Heart left ventricle (tissue), 16 donors: ENCODE data around the gene SCYGR3. TPM values are rescaled to one million over a fixed set of nuclear protein-coding genes. Genes with fewer than 3 reads are reported as not detected.

Experiments
- ATAC-seq, 4 donors: fragments of 200-7000 bp; cut with Tn5 transposase; one replicate each; pipeline ENCODE4 v1.9.1; 2020 to 2022; ENCODE audit warnings: moderate library complexity in 4 of 4, mild to moderate bottlenecking in 3 of 4, moderate number of reproducible peaks in 1 of 4
- DNase-seq, 5 donors: peaks; one replicate each; pipeline ENCODE4 v3.0.0-alpha.2; 2020
- H3K27ac ChIP-seq, 12 donors: fragments of 200-600 bp; sonication (generic) in 4 of 12; one replicate each; pipeline versions ENCODE4 v1.5.0 to v1.8.0; 2016 to 2022; ENCODE audit warnings: mild to moderate bottlenecking in 2 of 12
- H3K27me3 ChIP-seq, 9 donors: fragments of 200-600 bp; sonication (generic) in 2 of 9; one replicate each; pipeline versions ENCODE4 v1.5.1 to v1.8.0; 2016 to 2022; ENCODE audit warnings: mild to moderate bottlenecking in 3 of 9
- H3K36me3 ChIP-seq, 9 donors: fragments of 200-600 bp; sonication (generic) in 2 of 9; one replicate each; pipeline versions ENCODE4 v1.5.0 to v1.8.0; 2018 to 2022; ENCODE audit warnings: mild to moderate bottlenecking in 2 of 9
- H3K4me1 ChIP-seq, 12 donors: fragments of 200-600 bp; sonication (generic) in 4 of 12; one replicate each; pipeline versions ENCODE4 v1.5.0 to v1.8.0; 2016 to 2022; ENCODE audit warnings: mild to moderate bottlenecking in 3 of 12
- H3K4me3 ChIP-seq, 12 donors: fragments of 200-600 bp; sonication (generic) in 4 of 12; one replicate each; pipeline versions ENCODE4 v1.5.0 to v1.8.0; 2017 to 2022; ENCODE audit warnings: mild to moderate bottlenecking in 9 of 12, moderate library complexity in 4 of 12
- H3K9me3 ChIP-seq, 12 donors: fragments of 200-600 bp; sonication (generic) in 4 of 12; one replicate each; pipeline versions ENCODE4 v1.5.0 to v1.8.0; 2016 to 2022; ENCODE audit warnings: mild to moderate bottlenecking in 1 of 12
- POLR2A ChIP-seq, 2 donors: fragments of 450-650 bp; IDR thresholded peaks; one replicate each; pipeline ENCODE4 v1.6.1; 2017; ENCODE audit warnings: antibody characterized with exemption in 2 of 2, mild to moderate bottlenecking in 2 of 2, moderate library complexity in 2 of 2
- WGBS, 4 donors: extraction: QIAGEN DNeasy Blood & Tissue Kit in 2 of 4; methylation state at CpG; one replicate each; pipeline versions ENCODE4 v1.1.5 to v1.1.7; 2013 to 2018; 5-methylcytosine and 5-hydroxymethylcytosine counted together
- intact Hi-C, 10 donors: fragments of 100-400 bp; cut with DNase I; formaldehyde crosslinking; loops; one replicate each; pipeline versions ENCODE4 v1.11.1 to v1.14.2; 2022
- polyA plus RNA-seq, 2 donors: library from polyadenylated mRNA; stranded (reverse); fragments of 200-250 nt; gene quantifications; one replicate each; pipeline ENCODE4 v1.2.3, GENCODE V29; 2013
- total RNA-seq, 9 donors: library from RNA; depleted of rRNA in 2 of 9; stranded (reverse); fragments of >200 nt in 2 of 9; fragmentation: NEBNext Ultra II Directional in 3 of 9; extraction: Animal tissue kit (Norgen Biotek cat#: 25700) in 3 of 9; gene quantifications; one replicate each; pipeline versions ENCODE4 v1.1.0 to v1.2.4, GENCODE V29; 2016 to 2023
- TF ChIP-seq, protein P1 (sequence below), 12 donors: fragments of 200-600 bp; sonication (generic) in 4 of 12; IDR thresholded peaks; one replicate each; pipeline versions ENCODE4 v1.5.0 to v1.8.0; 2018 to 2022; ENCODE audit warnings: antibody characterized with exemption in 12 of 12, mild to moderate bottlenecking in 5 of 12
- donor health status: ischemic (EF 13 %, LVEDD 7.1; RV severe dilation, severe dysfunction).
- donor health status: healthy with polysubstance abuse.
- donor health status: DM: no; HTN: yes; CAD: no.
- donor health status: DM: no; HTN: no; CAD: no.
- donor health status: ischemic (EF 25% LVEDD 6.9; RV normal size, moderate dysfunction).
- donor health status: ischemic (EF 25% LVEDD 5.7; RV mildly dilated, moderate dysfunction).
- donor health status: healthy.
- donor health status: DM: yes; HTN: yes; CAD: no.
- donor health status: ischemic (EF 35%, LVEDD 5.7; RV mildly dilated, moderate dysfunction).
- donor health status: nonischemic (EF 11% LVEDD 7.7; RV severe dilation, severe dysfunction).
- donor health status: DM: yes; HTN: yes; CAD: no.
- donor health status: PGD.
- donor health status: ischemic (EF 29% LVEDD 5.4; RV normal size, mild dysfunction).
- donor health status: nonischemic (EF 23%, LVEDD 6.1; RV moderate dilation, normal function).

SCYGR3 gene
- total and polyA plus RNA-seq, 11 donors: not detected

DNA sequence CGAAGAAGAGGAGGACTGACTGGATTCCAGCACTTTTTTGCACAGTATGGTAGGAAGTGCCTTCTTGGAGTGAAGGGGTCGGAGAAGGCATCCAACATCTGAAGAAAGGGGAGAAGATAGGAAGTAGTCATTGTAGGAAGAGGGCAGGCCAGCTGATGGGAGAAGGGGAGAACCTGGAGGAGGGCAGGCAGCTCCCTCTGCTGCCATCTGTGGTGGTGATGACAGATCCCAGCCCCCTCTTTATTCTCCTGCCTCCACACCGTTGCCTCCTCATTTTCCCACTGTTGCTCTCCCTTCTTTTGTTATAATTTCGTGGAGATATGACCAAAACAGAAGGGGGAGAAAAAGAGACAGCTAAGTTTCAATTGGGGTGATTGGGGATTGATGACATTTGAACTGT is 18.8 kb downstream of the SCYGR3 start:
- H3K4me1 ChIP-seq: no peaks in the 10 kb centered on the region
- WGBS, 4 donors: 39 to 62% (median 56%) methylated on average over 3 to 4 of the region's 4 CpGs
- no peaks in the 10 kb centered on the region for H3K9me3 ChIP-seq
- no peak overlapping the region for H3K4me3 ChIP-seq
- intact Hi-C loops: no loop called here
- ATAC-seq: no peak
- no peak overlapping the region for H3K27ac ChIP-seq
- TF ChIP-seq, protein P1, sequence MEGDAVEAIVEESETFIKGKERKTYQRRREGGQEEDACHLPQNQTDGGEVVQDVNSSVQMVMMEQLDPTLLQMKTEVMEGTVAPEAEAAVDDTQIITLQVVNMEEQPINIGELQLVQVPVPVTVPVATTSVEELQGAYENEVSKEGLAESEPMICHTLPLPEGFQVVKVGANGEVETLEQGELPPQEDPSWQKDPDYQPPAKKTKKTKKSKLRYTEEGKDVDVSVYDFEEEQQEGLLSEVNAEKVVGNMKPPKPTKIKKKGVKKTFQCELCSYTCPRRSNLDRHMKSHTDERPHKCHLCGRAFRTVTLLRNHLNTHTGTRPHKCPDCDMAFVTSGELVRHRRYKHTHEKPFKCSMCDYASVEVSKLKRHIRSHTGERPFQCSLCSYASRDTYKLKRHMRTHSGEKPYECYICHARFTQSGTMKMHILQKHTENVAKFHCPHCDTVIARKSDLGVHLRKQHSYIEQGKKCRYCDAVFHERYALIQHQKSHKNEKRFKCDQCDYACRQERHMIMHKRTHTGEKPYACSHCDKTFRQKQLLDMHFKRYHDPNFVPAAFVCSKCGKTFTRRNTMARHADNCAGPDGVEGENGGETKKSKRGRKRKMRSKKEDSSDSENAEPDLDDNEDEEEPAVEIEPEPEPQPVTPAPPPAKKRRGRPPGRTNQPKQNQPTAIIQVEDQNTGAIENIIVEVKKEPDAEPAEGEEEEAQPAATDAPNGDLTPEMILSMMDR (IDR thresholded peaks at IDR 0.05): no peak
- no peak for TF ChIP-seq POLR2A (IDR thresholded peaks at IDR 0.05)
- H3K27me3 ChIP-seq: peaks cover 0 to 12% (median 0%) of the 10 kb centered on the region in 9 donors
- no peaks in the 10 kb centered on the region for H3K36me3 ChIP-seq
- no peak for DNase-seq

DNA sequence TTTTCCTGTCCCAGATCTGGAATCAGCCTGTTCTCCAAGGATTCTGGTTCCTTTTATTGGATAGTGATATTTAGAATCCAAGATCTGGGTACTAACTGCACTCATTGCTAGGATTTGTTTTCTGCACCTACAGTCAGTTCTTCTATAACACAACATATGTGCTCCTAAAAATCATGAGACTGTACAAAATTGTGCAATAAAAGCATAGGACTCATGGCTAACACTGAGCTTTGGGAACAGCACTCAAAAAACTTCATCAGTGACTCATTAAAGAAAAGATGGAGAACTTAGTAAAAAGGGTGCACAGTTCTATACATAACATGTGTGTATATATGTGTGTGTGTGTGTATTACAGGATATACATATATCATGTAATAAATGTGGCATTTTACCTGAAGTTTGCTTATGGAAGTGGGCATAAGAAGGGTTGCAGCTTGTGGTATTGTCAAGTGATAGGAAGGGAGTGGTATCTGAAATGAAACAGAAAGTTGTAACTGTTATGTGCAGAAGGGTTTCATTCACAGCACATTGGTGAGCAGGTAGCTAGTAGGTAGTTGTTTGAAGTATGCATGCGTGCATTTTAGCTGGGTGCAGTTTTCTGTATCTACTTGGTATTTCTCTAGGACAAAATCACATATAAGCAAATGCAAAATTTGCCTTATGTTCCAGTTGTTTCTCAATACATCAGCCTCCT is 21.8 kb downstream of the SCYGR3 start:
- Histone ChIP-seq H3K9me3 (peaks cover 0 to 12% (median 0%) of the 10 kb centered on the region in 12 donors), H3K36me3 (no peaks in the 10 kb centered on the region), H3K27me3 (peaks cover 0 to 8% (median 0%) of the 10 kb centered on the region in 9 donors), H3K27ac (no peak overlapping the region), H3K4me1 (no peaks in the 10 kb centered on the region), H3K4me3 (no peak overlapping the region)
- intact Hi-C loops: no loop called here
- no peak for TF ChIP-seq POLR2A (IDR thresholded peaks at IDR 0.05)
- TF ChIP-seq, protein P1 (IDR thresholded peaks at IDR 0.05): no peak
- 87 to 94% (median 89%) methylated on average over 1 of the region's 1 CpG for WGBS, 4 donors
- no peak for ATAC-seq
- DNase-seq: no peak

- Histone ChIP-seq H3K4me3 (no peak overlapping the region), H3K27ac (no peak overlapping the region), H3K27me3 (peaks cover 0 to 5% (median 0%) of the 10 kb centered on the region in 9 donors), H3K4me1 (no peaks in the 10 kb centered on the region), H3K9me3 (peaks cover 0 to 18% (median 3%) of the 10 kb centered on the region in 12 donors), H3K36me3 (no peaks in the 10 kb centered on the region)
- DNase-seq: no peak
- intact Hi-C loops: no loop called here
- no peak for ATAC-seq
- TF ChIP-seq, protein P1 (IDR thresholded peaks at IDR 0.05): no peak
- TF ChIP-seq POLR2A (IDR thresholded peaks at IDR 0.05): no peak
Observed at GRCh38 chr2:227582369-227582768, 32.3 kb downstream of the SCYGR3 start.

- peaks cover 0 to 6% (median 0%) of the 10 kb centered on the region in 9 donors for H3K27me3 ChIP-seq
- no peak for DNase-seq
- no peak overlapping the region for H3K4me3 ChIP-seq
- no peaks in the 10 kb centered on the region for H3K4me1 ChIP-seq
- intact Hi-C loops: no loop called here
- no peak overlapping the region for H3K27ac ChIP-seq
- ATAC-seq: no peak
- peaks cover 0 to 18% (median 3%) of the 10 kb centered on the region in 12 donors for H3K9me3 ChIP-seq
- no peak for TF ChIP-seq POLR2A (IDR thresholded peaks at IDR 0.05)
- TF ChIP-seq, protein P1 (IDR thresholded peaks at IDR 0.05): no peak
- H3K36me3 ChIP-seq: no peaks in the 10 kb centered on the region
- 48 to 100% (median 90%) methylated on average over 1 of the region's 1 CpG for WGBS, 4 donors
Observed at GRCh38 chr2:227579791-227580190, 34.8 kb downstream of the SCYGR3 start.
